GM12878 (cell line): ENCODE measurements around the gene DNAH2. TPM values are rescaled to one million over a fixed set of nuclear protein-coding genes. Genes with fewer than 3 reads are reported as not detected.

Experiments
- ETV6 ChIP-seq, 2 experiments: fragments of 450-650 bp in 1 of 2; IDR thresholded peaks in 1 of 2; conservative IDR thresholded peaks in 1 of 2; 2 replicates each; pipeline ENCODE4 v1.6.1; 2014; ENCODE audit warnings: antibody characterized with exemption in 1 of 2, borderline replicate concordance in 1 of 2, low read depth in 1 of 2, mild to moderate bottlenecking in 1 of 2, moderate library complexity in 1 of 2
- FOXK2 ChIP-seq: fragments of 450-650 bp; IDR thresholded peaks from 2 replicates; pipeline ENCODE4 v1.6.1; 2017; ENCODE audit warnings: mild to moderate bottlenecking, moderate library complexity
- KLF5 ChIP-seq: fragments of 450-650 bp; IDR thresholded peaks from 2 replicates; pipeline ENCODE4 v1.6.1; 2014; ENCODE audit warnings: mild to moderate bottlenecking; ENCODE audit not compliant: partially characterized antibody
- MEF2A ChIP-seq: IDR thresholded peaks from 2 replicates; pipeline ENCODE4 v1.6.1; 2011; ENCODE audit warnings: low read depth, mild to moderate bottlenecking, low read length, moderate library complexity; ENCODE audit not compliant: insufficient read depth
- NKRF ChIP-seq: fragments of 450-650 bp; conservative IDR thresholded peaks from 2 replicates; pipeline ENCODE4 v1.6.1; 2017; ENCODE audit warnings: mild to moderate bottlenecking, moderate library complexity
- TCF12 ChIP-seq: IDR thresholded peaks from 2 replicates; pipeline ENCODE4 v1.6.1; 2011; ENCODE audit warnings: low read depth, mild to moderate bottlenecking, low read length
- YBX1 ChIP-seq: fragments of 450-650 bp; IDR thresholded peaks from 2 replicates; pipeline ENCODE4 v1.6.1; 2016; ENCODE audit warnings: antibody characterized with exemption
- ZNF687 ChIP-seq: fragments of 450-650 bp; IDR thresholded peaks from 2 replicates; pipeline ENCODE4 v1.6.1; 2017; ENCODE audit warnings: mild to moderate bottlenecking, moderate library complexity
- polyA plus RNA-seq, 11 experiments: library from polyadenylated mRNA; depleted of rRNA in 4 of 11; unstranded in 6 of 11; stranded (reverse) in 5 of 11; fragments of >200 nt; fragmentation: Nextera tagmentation in 4 of 11; fragmentation: Illumina TruSeq in 1 of 11; extraction: Ambion mirVana in 4 of 11; extraction: Trizol in 1 of 11; gene quantifications; 1 replicate in 1 of 11; 2 replicates in 10 of 11; pipeline versions ENCODE4 v1.2.1 to v1.2.3, GENCODE V29; 2011 to 2016; ENCODE audit warnings: inconsistent platforms in 2 of 11, missing spikeins in 2 of 11, low read depth in 1 of 11
- total RNA-seq, 4 experiments: library from RNA; depleted of rRNA in 3 of 4; stranded (reverse); fragments of >200 nt in 3 of 4; fragmentation: Illumina TruSeq in 1 of 4; extraction: Trizol in 1 of 4; gene quantifications; 2 replicates each; pipeline versions ENCODE4 v1.2.1 to v1.2.3, GENCODE V29; 2013 to 2021
- TF ChIP-seq, protein P1 (sequence below): fragments of 450-650 bp; formaldehyde crosslinking; IDR thresholded peaks from 2 replicates; pipeline ENCODE4 v1.5.0; 2022; ENCODE audit warnings: mild to moderate bottlenecking, missing genetic modification characterization
- TF ChIP-seq, protein P2 (sequence below): IDR thresholded peaks from 2 replicates; pipeline ENCODE4 v1.6.1; 2012; ENCODE audit warnings: low read depth, low read length, improper control_type of control experiment
- TF ChIP-seq, protein P3 (sequence below): fragments of 450-650 bp; formaldehyde crosslinking; IDR thresholded peaks from 2 replicates; pipeline ENCODE4 v1.4.0; 2020; ENCODE audit warnings: mild to moderate bottlenecking, moderate library complexity

DNAH2 gene
- total and polyA plus RNA-seq, 10 of the 15 experiments (the other 5 are each of a cell fraction or from before 2014, with no cell fraction given), result not detected

GRCh38 chr17:7686222-7687071, 31.1 kb upstream of the DNAH2 start (continued):
- TF ChIP-seq, protein P1, sequence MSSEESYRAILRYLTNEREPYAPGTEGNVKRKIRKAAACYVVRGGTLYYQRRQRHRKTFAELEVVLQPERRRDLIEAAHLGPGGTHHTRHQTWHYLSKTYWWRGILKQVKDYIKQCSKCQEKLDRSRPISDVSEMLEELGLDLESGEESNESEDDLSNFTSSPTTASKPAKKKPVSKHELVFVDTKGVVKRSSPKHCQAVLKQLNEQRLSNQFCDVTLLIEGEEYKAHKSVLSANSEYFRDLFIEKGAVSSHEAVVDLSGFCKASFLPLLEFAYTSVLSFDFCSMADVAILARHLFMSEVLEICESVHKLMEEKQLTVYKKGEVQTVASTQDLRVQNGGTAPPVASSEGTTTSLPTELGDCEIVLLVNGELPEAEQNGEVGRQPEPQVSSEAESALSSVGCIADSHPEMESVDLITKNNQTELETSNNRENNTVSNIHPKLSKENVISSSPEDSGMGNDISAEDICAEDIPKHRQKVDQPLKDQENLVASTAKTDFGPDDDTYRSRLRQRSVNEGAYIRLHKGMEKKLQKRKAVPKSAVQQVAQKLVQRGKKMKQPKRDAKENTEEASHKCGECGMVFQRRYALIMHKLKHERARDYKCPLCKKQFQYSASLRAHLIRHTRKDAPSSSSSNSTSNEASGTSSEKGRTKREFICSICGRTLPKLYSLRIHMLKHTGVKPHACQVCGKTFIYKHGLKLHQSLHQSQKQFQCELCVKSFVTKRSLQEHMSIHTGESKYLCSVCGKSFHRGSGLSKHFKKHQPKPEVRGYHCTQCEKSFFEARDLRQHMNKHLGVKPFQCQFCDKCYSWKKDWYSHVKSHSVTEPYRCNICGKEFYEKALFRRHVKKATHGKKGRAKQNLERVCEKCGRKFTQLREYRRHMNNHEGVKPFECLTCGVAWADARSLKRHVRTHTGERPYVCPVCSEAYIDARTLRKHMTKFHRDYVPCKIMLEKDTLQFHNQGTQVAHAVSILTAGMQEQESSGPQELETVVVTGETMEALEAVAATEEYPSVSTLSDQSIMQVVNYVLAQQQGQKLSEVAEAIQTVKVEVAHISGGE (CRISPR knock-in tag), result no peak
- peak; percentile 32 to 63; a peak in 1 of 4 replicates for TF ChIP-seq ETV6 (conservative IDR thresholded peaks at IDR 0.05 in 1 of 2, IDR thresholded peaks at IDR 0.05 in 1 of 2; ENCODE audit: borderline replicate concordance in 1 of 2, low read depth in 1 of 2)
- peak; percentile 100 for TF ChIP-seq KLF5
- peak; percentile 100 for TF ChIP-seq FOXK2
- TF ChIP-seq, protein P2, sequence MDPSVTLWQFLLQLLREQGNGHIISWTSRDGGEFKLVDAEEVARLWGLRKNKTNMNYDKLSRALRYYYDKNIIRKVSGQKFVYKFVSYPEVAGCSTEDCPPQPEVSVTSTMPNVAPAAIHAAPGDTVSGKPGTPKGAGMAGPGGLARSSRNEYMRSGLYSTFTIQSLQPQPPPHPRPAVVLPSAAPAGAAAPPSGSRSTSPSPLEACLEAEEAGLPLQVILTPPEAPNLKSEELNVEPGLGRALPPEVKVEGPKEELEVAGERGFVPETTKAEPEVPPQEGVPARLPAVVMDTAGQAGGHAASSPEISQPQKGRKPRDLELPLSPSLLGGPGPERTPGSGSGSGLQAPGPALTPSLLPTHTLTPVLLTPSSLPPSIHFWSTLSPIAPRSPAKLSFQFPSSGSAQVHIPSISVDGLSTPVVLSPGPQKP, result peak; percentile 55; the same call in 1 of the 2 replicates
- TF ChIP-seq ZNF687, result 0 out of 2 replicates have a peak, but pooled peaks have one; percentile 20
- TF ChIP-seq YBX1, result no peak
- no peak for TF ChIP-seq MEF2A
- TF ChIP-seq, protein P3, sequence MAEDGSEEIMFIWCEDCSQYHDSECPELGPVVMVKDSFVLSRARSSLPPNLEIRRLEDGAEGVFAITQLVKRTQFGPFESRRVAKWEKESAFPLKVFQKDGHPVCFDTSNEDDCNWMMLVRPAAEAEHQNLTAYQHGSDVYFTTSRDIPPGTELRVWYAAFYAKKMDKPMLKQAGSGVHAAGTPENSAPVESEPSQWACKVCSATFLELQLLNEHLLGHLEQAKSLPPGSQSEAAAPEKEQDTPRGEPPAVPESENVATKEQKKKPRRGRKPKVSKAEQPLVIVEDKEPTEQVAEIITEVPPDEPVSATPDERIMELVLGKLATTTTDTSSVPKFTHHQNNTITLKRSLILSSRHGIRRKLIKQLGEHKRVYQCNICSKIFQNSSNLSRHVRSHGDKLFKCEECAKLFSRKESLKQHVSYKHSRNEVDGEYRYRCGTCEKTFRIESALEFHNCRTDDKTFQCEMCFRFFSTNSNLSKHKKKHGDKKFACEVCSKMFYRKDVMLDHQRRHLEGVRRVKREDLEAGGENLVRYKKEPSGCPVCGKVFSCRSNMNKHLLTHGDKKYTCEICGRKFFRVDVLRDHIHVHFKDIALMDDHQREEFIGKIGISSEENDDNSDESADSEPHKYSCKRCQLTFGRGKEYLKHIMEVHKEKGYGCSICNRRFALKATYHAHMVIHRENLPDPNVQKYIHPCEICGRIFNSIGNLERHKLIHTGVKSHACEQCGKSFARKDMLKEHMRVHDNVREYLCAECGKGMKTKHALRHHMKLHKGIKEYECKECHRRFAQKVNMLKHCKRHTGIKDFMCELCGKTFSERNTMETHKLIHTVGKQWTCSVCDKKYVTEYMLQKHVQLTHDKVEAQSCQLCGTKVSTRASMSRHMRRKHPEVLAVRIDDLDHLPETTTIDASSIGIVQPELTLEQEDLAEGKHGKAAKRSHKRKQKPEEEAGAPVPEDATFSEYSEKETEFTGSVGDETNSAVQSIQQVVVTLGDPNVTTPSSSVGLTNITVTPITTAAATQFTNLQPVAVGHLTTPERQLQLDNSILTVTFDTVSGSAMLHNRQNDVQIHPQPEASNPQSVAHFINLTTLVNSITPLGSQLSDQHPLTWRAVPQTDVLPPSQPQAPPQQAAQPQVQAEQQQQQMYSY, result no peak
- TF ChIP-seq NKRF, result peak; percentile 82
- TF ChIP-seq TCF12, result no peak
